IPS-NIHi11 (cell line): Measurements from ENCODE around the gene AGAP5.
A peak's percentile ranks its signal among the peaks of the same experiment; 100 is the strongest.
"Not testable (repeated sequence)": the region's sequence is repeated elsewhere in the genome, so short reads cannot be mapped to it uniquely, and the experiment has no call there.

ENCODE experiments used
- DNase-seq: peaks from one replicate; pipeline ENCODE4 v3.0.0; 2012; ENCODE audit warnings: mixed read lengths, low spot score

AGAP5 gene

DNA sequence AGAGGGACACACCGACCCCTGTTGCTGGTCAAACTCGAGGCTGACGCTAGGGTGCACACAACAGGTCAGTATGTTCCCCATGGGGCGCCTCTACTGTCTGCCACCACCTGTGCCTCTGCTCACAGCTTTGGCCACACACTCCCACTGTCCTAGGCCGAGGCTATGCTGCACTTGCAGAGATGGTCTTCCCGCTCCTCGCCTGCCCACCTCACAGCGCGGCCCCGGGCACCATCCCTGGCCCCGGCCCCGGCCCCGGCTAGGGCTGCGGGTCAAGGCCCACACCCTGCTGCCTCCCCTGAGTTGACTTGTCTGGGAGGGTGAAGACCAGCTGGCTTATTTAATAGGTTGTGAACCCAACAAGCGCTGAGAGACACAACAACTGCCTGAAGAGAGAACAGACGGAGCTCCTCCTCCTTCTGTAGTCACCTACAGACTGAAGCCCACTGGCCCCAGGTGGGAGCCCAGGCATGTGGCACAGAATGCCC, at the start of gene AGAP5:
Gene AGAP5 (minus strand): TSS at position 435 of the 485 bp plus-strand sequence. CDS start 354 bp downstream, at position 81.
- not testable (repeated sequence) for DNase-seq

GRCh38 chr10:73746721-73747120, 48.8 kb upstream of the AGAP5 start:
- DNase-seq: no peak

DNA sequence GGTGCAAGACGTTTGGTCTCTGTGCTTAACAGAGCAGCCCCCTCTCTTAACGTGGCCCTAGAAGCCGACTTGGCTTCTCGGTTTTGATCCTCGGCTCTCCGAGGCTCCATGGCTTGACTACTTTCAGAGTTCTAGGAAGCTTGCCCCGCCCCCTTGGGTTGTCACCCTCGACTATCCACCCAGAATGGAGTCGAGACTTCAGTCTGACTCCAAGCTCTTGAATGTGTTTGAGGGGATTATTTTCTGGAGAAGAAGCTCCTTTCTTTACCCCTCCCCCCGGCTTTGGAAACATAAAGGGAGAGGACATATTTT, 46.7 kb upstream of the AGAP5 start:
- peak; percentile 76 for DNase-seq

DNA sequence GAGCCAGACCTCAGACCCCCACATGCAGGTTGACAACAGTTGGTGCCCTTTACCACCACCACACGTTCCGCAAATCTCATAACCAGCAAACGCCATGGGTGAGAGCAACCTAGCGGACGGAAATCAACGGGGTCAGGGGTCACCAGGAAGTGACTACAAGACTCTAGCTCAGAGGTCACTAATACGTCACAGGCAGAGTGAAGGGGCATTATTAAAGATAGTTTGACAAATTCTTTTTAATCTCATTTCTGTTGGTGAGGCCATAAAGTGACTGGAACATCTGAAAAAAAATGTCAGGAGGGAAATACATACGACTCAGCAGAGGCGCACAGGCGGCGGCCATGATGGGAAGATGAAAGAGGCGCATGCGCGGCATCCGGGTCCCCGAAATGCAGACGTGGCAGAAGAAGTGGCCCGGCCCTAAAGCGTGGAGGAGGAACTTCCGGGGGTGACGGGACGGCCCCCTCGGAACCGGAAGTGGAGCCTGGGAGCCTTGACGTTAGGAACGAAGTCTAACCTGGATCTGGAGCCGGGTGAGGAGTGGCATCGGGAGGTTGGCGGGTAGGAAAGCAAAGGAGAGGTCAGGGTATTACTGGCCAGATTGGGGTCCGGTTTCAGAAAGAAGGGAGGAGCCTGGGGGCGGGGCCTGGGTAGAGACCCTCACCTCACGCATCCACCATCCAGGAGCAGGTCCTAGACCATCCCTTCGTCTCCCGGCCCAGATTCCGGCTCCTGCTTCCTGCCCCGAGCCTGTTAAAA, 46.2 kb upstream of the AGAP5 start, which contains the start of gene SEC24C:
Gene SEC24C (plus strand): TSS at position 468 of the 759 bp plus-strand sequence. CDS start 2,461 bp downstream, outside the sequence.
- peak; percentile 97 for DNase-seq

DNA sequence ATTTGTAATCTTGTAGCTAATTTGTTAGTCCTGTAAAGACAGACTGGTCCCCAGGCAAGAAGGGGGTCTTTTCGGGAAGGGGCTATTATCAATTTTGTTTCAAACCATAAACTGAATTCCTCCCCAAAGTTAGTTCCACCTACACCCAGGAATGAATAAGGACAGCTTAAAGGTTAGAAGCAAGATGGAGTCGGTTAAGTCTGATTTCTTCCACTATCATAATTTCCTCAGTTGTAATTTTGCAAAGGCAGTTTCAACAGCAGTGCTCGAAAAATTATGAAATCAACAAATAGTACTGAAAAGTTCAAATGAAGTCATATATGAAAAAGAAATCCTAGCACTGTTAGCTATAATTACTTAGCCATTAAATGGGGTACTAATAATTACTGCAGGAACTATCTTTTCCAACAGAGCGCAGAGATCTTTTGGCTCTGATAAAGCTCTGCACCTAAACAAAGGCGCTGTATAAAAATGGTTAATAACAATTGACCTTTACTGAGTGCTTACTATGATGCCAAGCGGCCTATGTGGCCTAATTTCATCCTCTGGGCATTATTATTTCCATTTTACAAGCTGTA, 45.5 kb upstream of the AGAP5 start:
- DNase-seq: no peak

DNA sequence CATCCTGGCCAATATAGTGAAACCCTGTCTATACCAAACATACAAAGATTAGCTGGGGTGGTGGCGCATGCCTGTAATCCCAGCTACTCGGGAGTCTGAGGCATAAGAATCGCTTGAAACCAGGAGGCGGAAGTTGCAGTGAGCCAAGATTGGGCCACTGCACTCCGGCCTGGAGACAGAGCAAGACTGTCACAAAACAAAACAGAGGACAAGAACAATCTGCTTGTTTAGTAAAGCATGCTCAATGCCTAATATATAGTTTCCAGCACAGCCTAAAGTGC, 44.5 kb upstream of the AGAP5 start:
- no peak for DNase-seq

DNA sequence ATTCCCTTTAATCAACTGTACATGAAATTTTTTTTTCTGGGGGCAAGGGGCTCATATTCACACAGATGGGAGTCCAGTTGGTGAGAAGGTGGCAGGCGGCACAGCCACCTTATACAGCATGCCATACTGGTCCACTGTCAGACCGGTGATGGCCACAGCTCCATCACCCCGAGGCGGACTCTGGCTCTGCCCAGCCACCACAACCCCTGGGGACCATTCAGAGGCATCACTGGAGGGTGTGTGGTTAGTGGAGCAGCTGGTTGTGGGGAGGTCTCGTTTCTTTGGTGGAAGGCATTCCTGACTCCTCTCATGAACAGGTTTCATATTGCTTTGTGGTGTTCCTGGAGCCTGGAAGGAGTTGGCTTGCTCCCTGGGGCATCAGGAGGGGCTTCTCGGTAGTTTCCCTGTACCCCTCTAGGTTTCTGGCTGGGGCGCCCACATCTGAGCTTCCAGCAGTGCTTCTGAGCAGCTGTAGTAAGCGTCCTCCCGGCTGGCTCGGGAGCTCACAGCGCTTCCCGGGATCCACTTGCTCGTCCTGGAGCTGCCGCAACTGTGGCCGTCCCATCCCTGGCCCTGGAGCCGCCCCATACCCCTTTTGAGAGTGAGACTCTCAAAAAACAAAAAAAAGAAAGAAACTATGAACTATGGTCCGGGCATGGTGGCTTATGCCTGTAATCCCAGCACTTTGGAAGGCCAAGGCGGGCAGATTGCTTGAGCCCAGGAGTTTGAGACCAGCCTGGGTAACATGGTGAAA, 42.8 kb upstream of the AGAP5 start:
- DNase-seq: not testable (repeated sequence)

GRCh38 chr10:73734796-73735305, 36.9 kb upstream of the AGAP5 start:
- no peak for DNase-seq

GRCh38 chr10:73734028-73734720, 36.3 kb upstream of the AGAP5 start:
- DNase-seq: no peak

DNA sequence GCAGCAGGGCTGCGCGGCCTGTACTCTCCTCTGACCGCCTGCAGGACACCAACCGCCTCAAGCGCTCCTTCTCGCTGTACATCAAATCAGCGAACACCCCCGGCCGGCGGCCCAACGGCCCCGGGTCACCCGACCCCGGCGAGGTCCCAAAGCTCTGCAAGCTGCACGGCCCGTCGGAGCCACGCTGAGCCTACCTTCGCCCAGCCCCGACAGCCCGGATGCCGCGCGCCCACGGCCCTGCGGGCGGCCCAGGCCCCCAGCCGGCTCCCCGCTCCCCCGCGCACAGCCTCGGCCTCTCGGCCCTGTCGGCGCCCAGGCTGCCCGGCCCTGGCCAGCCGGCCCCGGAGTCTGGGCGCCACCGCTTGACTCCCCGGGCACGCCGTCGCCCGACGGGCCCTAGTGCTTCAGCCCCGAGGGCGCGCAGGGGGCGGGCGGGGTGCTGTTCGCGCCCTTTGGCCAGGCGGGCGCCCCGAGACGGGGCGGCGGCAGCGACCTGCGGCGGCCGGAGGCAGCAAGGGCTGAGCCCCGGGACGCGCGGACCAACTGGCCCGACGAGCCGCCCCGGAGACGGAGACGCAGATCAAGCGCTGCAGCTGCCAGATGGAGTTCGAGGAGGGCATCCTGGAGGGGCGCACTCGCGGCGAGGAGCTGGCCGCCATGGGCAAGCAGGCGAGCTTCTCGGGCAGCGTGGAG, 35.2 kb upstream of the AGAP5 start:
- DNase-seq: no peak

DNA sequence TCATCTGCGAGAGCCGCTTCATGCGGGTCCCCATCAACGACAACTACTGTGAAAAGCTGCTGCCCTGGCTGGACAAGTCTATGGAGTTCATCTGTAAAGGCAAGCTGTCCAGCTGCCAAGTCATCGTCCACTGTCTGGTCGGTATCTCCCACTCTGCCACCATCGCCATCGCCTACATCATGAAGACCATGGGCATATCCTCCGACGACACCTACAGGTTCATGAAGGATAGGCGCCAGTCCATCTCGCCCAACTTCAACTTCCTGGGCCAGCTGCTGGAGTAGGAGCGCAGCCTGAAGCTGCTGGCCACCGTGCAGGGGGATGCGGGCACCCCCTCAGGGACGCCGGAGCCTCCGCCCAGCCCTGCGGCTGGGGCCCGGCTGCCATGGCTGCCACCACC, 34.5 kb upstream of the AGAP5 start:
- DNase-seq: no peak

DNA sequence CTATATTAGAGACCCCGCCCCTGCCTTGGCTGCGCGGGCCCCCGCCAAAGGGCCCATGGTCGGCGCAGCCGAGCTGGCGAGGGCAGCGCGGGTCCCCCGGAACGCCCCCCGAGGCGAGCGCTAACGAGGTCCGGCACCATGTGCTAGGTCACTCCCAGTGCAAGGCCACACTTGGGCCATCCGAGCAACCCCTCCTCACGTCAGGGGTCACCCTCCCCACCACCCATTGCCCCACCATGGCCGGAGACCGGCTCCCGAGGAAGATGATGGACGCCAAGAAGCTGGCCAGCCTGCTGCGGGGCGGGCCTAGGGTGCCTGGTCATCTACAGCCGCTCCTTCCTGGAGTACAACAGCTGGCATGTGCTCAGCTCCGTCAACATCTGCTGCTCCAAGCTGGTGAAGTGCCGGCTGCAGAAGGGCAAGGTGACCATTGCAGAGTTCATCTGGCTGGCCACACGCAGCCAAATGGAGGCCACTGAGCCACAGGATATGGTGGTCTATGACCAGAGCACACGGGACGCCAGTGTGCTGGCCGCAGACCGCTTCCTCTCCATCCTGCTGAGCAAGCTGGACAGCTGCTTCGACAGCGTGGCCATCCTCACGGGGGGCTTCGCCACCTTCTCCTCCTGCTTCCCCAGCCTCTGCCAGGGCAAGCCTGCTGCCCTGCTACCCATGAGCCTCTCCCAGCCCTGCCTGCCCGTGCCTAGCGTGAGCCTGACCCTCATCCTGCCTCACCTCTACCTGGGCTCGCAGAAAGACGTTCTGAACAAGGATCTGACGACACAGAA, 33.9 kb upstream of the AGAP5 start:
- DNase-seq: no peak

DNA sequence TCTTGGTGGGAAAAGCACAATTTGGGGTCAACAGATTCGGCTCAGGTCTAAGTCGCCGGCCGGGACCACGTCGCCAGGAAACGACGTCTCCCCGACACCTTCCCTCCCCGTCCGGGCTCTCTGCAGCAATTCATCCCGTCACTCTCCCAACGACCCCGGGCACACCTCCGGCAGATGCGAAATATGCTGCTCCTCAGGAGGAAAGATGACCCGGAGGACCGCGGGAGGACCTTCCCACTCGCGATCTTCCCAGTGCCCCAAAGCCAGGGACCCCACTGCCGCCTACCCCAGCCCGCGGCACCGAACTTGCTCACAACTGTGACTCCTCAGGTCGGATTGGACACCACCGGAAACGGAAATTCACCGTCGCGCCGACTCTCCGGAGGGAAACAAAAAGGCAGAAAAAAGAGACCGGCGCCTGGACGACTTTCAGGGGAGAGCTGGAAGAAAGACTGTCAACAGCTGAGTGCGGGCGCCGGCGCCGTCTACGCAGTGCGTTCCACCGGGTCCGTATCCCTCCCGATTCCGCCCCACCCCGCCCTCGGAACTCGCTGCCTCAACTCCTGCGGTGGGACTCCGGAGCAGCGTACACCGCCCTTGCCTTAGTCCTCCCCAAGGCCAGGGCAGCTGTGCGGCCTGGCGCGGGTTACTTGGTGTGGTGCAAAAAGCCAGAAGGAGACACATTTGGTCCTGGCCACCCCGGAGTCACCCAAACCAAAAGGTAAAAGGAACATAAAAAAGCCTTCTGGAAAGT, 32.4 kb upstream of the AGAP5 start:
- peak; percentile 83 for DNase-seq

- DNase-seq: not testable (repeated sequence)
Observed at GRCh38 chr10:73729781-73730152, 31.9 kb upstream of the AGAP5 start.

DNA sequence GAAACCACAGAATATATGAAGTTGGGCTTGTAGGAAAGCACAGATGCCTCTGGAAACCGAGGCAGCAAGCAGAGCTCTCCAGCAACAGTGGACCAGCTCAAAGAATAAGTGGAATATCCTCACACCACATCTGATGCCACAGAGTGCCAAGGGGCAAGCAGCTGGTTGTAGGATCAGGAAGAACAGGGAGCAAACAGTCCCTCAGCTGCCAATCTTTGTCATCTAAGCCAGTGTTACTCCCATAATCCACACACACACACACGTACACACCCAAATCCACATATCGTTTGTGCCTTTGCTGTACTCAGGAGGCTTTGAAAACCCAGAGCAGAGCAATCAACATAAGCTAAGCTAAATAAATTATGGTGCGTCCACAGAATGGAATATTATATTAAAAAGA, 25.6 kb upstream of the AGAP5 start:
- no peak for DNase-seq

GRCh38 chr10:73720561-73720960, 22.7 kb upstream of the AGAP5 start:
- not testable (repeated sequence) for DNase-seq

DNA sequence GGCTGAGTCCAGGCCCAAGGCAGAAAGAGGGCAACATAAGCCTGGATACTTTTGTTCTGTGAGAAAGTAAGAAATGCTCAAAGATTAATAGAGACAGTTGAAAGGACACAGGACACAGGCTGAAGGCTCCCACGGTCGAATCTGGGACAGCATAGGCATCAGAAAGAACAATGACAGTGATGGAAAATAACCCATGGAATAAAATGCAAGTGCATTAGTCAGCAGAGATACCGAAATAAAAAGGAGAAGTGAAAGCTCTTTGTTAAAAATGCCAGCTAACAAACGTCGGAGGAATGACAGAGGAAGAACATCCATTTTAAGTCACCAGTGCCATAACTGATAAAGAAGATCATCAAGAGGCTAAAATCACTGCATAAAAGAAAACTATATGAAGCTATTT, 19.6 kb upstream of the AGAP5 start:
- no peak for DNase-seq

GRCh38 chr10:73716251-73716650, 18.3 kb upstream of the AGAP5 start:
- DNase-seq: no peak

DNA sequence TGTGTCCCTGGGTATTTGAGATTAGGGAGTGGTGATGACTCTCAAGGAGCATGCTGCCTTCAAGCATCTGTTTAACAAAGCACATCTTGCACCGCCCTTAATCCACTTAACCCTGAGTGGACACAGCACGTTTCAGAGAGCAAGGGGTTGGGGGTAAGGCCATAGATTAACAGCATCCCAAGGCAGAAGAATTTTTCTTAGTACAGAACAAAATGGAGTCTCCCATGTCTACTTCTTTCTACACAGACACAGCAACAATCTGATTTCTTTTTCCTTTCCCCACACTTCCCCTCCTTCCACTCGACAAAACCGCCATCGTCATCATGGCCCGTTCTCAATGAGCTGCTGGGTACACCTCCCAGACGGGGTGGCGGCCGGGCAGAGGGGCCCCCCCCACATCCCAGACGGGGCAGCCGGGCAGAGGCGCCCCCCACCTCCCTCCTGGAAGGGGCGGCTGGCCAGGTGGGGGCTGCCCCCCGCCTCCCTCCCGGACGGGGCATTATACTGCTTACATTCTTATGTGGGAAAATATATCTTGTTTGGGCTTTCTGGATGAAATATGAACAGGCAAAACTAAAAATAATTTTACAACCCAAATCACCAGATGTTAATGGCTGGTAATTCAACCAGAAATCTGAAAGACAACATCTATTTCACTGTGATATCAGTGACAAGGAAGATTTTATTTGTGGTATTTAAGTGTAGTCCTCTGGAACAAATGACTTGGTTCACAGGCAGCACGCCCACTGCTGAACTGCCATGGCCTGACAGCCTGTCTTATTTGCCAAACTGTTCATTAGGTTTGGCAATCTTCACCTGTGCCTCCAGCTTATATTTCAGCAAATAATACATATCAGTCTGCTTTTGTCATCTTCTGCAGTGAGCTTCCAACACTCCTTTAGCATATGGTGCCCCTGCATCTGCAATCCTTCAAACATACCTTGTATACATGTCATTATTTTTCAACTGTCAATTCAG, 17.6 kb upstream of the AGAP5 start:
- not testable (repeated sequence) for DNase-seq
